Prostate gland (tissue), 2 donors: ENCODE results near the gene PKMYT1.

ENCODE experiments used
- CTCF ChIP-seq, 4 experiments: fragments of 200-600 bp in 2 of 4; fragments of 450-650 bp in 2 of 4; sonication (generic) in 2 of 4; IDR thresholded peaks; 1 replicate in 3 of 4; 2 replicates in 1 of 4; pipeline ENCODE4 v1.5.1; 2016 to 2019; ENCODE audit warnings: antibody characterized with exemption in 4 of 4, mild to moderate bottlenecking in 2 of 4, moderate library complexity in 2 of 4
- POLR2A ChIP-seq: fragments of 450-650 bp; IDR thresholded peaks from one replicate; pipeline ENCODE4 v1.6.1; 2016; ENCODE audit warnings: antibody characterized with exemption, mild to moderate bottlenecking

- TF ChIP-seq CTCF (IDR thresholded peaks at IDR 0.05) (no peak), POLR2A (no peak)
These were observed 12.5 kb downstream of the PKMYT1 start for GRCh38 chr16:2967721-2968161.
